ENCODE measurements around the gene OCEL1. TPM values are rescaled to one million over a fixed set of nuclear protein-coding genes. Genes with fewer than 3 reads are reported as not detected.
A peak's percentile ranks its signal among the peaks of the same experiment; 100 is the strongest.
"Not testable (repeated sequence)": the region's sequence is repeated elsewhere in the genome, so short reads cannot be mapped to it uniquely, and the experiment has no call there.

The OCEL1 gene
- total RNA-seq, 5 donors from 2014 or later (not counting 1 experiment from before 2014, with no cell fraction given) = 21.5 to 33.3 (median 23.0) TPM

DNA sequence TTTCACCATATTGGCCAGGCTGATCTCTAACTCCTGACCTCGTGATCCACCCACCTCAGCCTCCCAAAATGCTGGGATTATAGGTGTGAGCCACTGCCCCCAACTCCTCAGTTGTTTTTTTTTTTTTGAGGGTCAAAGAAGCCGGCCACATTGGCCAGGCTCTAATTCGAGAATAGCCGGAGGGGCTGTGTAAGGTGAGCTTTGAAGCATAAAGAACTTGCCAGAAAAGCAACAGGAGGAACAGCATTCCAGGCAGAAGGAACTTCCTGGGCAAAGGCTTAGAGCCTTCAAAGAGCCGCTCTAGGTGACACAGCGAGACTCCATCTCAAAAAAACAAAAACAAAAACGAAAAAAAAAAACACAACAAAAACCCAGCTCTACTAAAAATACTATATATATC is 40.0 kb downstream of the OCEL1 start:
- ChIA-PET CTCF (interaction anchor here in 1 of 2 donors (0.7 to 2.1 kb wide), 5 partner anchors 27 to 544 kb away, joined by 3 to 20 read pairs (median 4); partner anchors contain the start of genes DDA1 and OCEL1), POLR2A (interaction anchor here in 1 of 2 donors (0.6 kb wide), 2 partner anchors 15 to 1294 kb away, joined by 3 to 5 read pairs; no protein-coding TSS in a partner anchor)
- H3K27ac Mint-ChIP-seq = no peak overlapping the region
- no peaks in the 10 kb centered on the region for H3K27me3 ChIP-seq (replicated peaks in 1 of 2; ENCODE audit: control insufficient read depth in 2 of 2, extremely low read depth in 1 of 2, insufficient read depth in 2 of 2, low read length in 1 of 2)
- ATAC-seq (replicated peaks in 1 of 4) = no peak
- no peak overlapping the region for H3K4me3 Mint-ChIP-seq
- peaks cover 23 to 31% (median 26%) of the 10 kb centered on the region in 3 donors for H3K4me1 Mint-ChIP-seq
- peaks cover 4% of the 10 kb centered on the region for H3K36me3 Mint-ChIP-seq
- WGBS (ENCODE audit: insufficient coverage) = no CpG with 5 or more reads among the region's 7 CpGs
- no peaks in the 10 kb centered on the region for H3K27me3 Mint-ChIP-seq
- H3K4me3 ChIP-seq (ENCODE audit: control insufficient read depth in 1 of 2, extremely low read depth in 1 of 2, low read length in 1 of 2) = no peak overlapping the region
- DNase-seq = no peak
- H3K9me3 Mint-ChIP-seq = no peaks in the 10 kb centered on the region
- H3K4me1 ChIP-seq (ENCODE audit: control insufficient read depth in 1 of 2, extremely low read depth in 1 of 2, insufficient read depth in 2 of 2, low read length in 2 of 2) = peaks cover 15 to 33% of the 10 kb centered on the region in 2 experiments
- H3K36me3 ChIP-seq (ENCODE audit: control insufficient read depth in 2 of 2, extremely low read depth in 1 of 2, insufficient read depth in 1 of 2, low read length in 1 of 2) = peaks cover 0 to 15% of the 10 kb centered on the region in 2 donors
- no peaks in the 10 kb centered on the region for H3K9me3 ChIP-seq
- H3K27ac ChIP-seq (ENCODE audit: low read length) = no peak overlapping the region

GRCh38 chr19:17266589-17266974 is 40.6 kb downstream of the OCEL1 start:
- Histone ChIP-seq H3K27ac (ENCODE audit: low read length) (peak overlapping the region; percentile 59), H3K27me3 (replicated peaks in 1 of 2; ENCODE audit: control insufficient read depth in 2 of 2, extremely low read depth in 1 of 2, insufficient read depth in 2 of 2, low read length in 1 of 2) (no peaks in the 10 kb centered on the region), H3K36me3 (ENCODE audit: control insufficient read depth in 2 of 2, extremely low read depth in 1 of 2, insufficient read depth in 1 of 2, low read length in 1 of 2) (peaks cover 0 to 20% of the 10 kb centered on the region in 2 donors), H3K4me1 (ENCODE audit: control insufficient read depth in 1 of 2, extremely low read depth in 1 of 2, insufficient read depth in 2 of 2, low read length in 2 of 2) (peaks cover 15 to 31% of the 10 kb centered on the region in 2 experiments), H3K4me3 (ENCODE audit: control insufficient read depth in 1 of 2, extremely low read depth in 1 of 2, low read length in 1 of 2) (peak overlapping the region in 1 of 2 donors; percentile 23), H3K9me3 (no peaks in the 10 kb centered on the region)
- Mint-ChIP-seq H3K4me1 (peaks cover 23 to 30% (median 25%) of the 10 kb centered on the region in 3 donors), H3K36me3 (peaks cover 8% of the 10 kb centered on the region), H3K27ac (peak overlapping the region; percentile 62 to 90), H3K4me3 (peak overlapping the region; percentile 80 to 89 (median 85)), H3K27me3 (no peaks in the 10 kb centered on the region), H3K9me3 (no peaks in the 10 kb centered on the region)
- POLR2A ChIA-PET = interaction anchor here (0.6 to 1.1 kb wide), 10 partner anchors 8 to 1293 kb away, joined by 3 to 7 read pairs (median 4); partner anchors contain the start of genes DDA1 (in 1 of the 2), HAUS8 (in 1 of the 2), MRPL34 (in 1 of the 2) and MVB12A (in 1 of the 2)
- ATAC-seq (replicated peaks in 1 of 4) (no peak), DNase-seq (no peak)
- CTCF ChIA-PET = interaction anchor here (0.5 to 2.1 kb wide), 15 partner anchors 9 to 593 kb away, joined by 3 to 20 read pairs (median 4); partner anchors contain the start of genes ANKLE1 (in 1 of the 2), DDA1 (in 1 of the 2), MVB12A (in 1 of the 2) and OCEL1 (in 1 of the 2)
- WGBS (ENCODE audit: insufficient coverage) = 35% methylated on average over 7 of the region's 12 CpGs

- peak within 1 kb of the TSS; percentile 67 to 96 for H3K4me3 ChIP-seq (ENCODE audit: control insufficient read depth in 1 of 2, extremely low read depth in 1 of 2, low read length in 1 of 2)
- H3K36me3 Mint-ChIP-seq = peaks cover 9% of the 10 kb centered on the region
- H3K27me3 ChIP-seq (replicated peaks in 1 of 2; ENCODE audit: control insufficient read depth in 2 of 2, extremely low read depth in 1 of 2, insufficient read depth in 2 of 2, low read length in 1 of 2) = no peaks in the 10 kb centered on the region
- CTCF ChIA-PET = interaction anchor here (0.5 to 2.1 kb wide), 17 partner anchors 10 to 592 kb away, joined by 3 to 20 read pairs (median 3); partner anchors contain the start of genes ANKLE1 (in 1 of the 2), DDA1 (in 1 of the 2), MVB12A (in 1 of the 2) and OCEL1 (in 1 of the 2)
- no peaks in the 10 kb centered on the region for H3K27me3 Mint-ChIP-seq
- peak within 1 kb of the TSS; percentile 62 to 90 for H3K27ac Mint-ChIP-seq
- ATAC-seq (replicated peaks in 1 of 4) (peak; percentile 92 to 97 (median 96)), DNase-seq (peak; percentile 80 to 99 (median 96))
- 0% methylated on average over 14 of the region's 27 CpGs for WGBS (ENCODE audit: insufficient coverage)
- H3K9me3 ChIP-seq = no peaks in the 10 kb centered on the region
- peaks cover 23 to 30% (median 25%) of the 10 kb centered on the region in 3 donors for H3K4me1 Mint-ChIP-seq
- peaks cover 3 to 26% of the 10 kb centered on the region in 2 donors for H3K36me3 ChIP-seq (ENCODE audit: control insufficient read depth in 2 of 2, extremely low read depth in 1 of 2, insufficient read depth in 1 of 2, low read length in 1 of 2)
- H3K4me3 Mint-ChIP-seq = peak within 1 kb of the TSS; percentile 80 to 89 (median 85)
- peak within 1 kb of the TSS; percentile 59 for H3K27ac ChIP-seq (ENCODE audit: low read length)
- H3K4me1 ChIP-seq (ENCODE audit: control insufficient read depth in 1 of 2, extremely low read depth in 1 of 2, insufficient read depth in 2 of 2, low read length in 2 of 2) = peaks cover 15 to 31% of the 10 kb centered on the region in 2 experiments
- no peaks in the 10 kb centered on the region for H3K9me3 Mint-ChIP-seq
- POLR2A ChIA-PET = interaction anchor here (0.6 to 1.1 kb wide), 8 partner anchors 8 to 192 kb away, joined by 3 to 7 read pairs (median 4); partner anchors contain the start of genes DDA1 (in 1 of the 2), HAUS8 (in 1 of the 2), MRPL34 (in 1 of the 2) and MVB12A (in 1 of the 2)
These were observed 41.2 kb downstream of the OCEL1 start, which contains the start of gene BABAM1 for GRCh38 chr19:17266975-17267788. TSS of gene BABAM1 (plus strand) at chr19:17267443. CDS start at chr19:17268807, 1,364 bp downstream.

- 95% methylated on average over 12 of the region's 13 CpGs for WGBS (ENCODE audit: insufficient coverage)
- H3K9me3 Mint-ChIP-seq = no peaks in the 10 kb centered on the region
- Histone ChIP-seq H3K27ac (ENCODE audit: low read length) (no peak overlapping the region), H3K4me3 (ENCODE audit: control insufficient read depth in 1 of 2, extremely low read depth in 1 of 2, low read length in 1 of 2) (no peak overlapping the region), H3K36me3 (ENCODE audit: control insufficient read depth in 2 of 2, extremely low read depth in 1 of 2, insufficient read depth in 1 of 2, low read length in 1 of 2) (peaks cover 3 to 32% of the 10 kb centered on the region in 2 donors), H3K27me3 (replicated peaks in 1 of 2; ENCODE audit: control insufficient read depth in 2 of 2, extremely low read depth in 1 of 2, insufficient read depth in 2 of 2, low read length in 1 of 2) (no peaks in the 10 kb centered on the region), H3K4me1 (ENCODE audit: control insufficient read depth in 1 of 2, extremely low read depth in 1 of 2, insufficient read depth in 2 of 2, low read length in 2 of 2) (peaks cover 15 to 31% of the 10 kb centered on the region in 2 experiments), H3K9me3 (no peaks in the 10 kb centered on the region)
- peaks cover 23 to 30% (median 25%) of the 10 kb centered on the region in 3 donors for H3K4me1 Mint-ChIP-seq
- peak overlapping the region; percentile 50 to 80 (median 61) for H3K4me3 Mint-ChIP-seq
- H3K27ac Mint-ChIP-seq = no peak overlapping the region
- CTCF ChIA-PET = no interaction called here
- peaks cover 10% of the 10 kb centered on the region for H3K36me3 Mint-ChIP-seq
- POLR2A ChIA-PET = no interaction called here
- no peaks in the 10 kb centered on the region for H3K27me3 Mint-ChIP-seq
- DNase-seq (no peak), ATAC-seq (replicated peaks in 1 of 4) (no peak)
These were observed 42.7 kb downstream of the OCEL1 start for GRCh38 chr19:17268754-17269153.

GRCh38 chr19:17274892-17275291 is 48.9 kb downstream of the OCEL1 start:
- DNase-seq; H3K9me3 ChIP-seq; H3K4me1 ChIP-seq (ENCODE audit: control insufficient read depth in 1 of 2, extremely low read depth in 1 of 2, insufficient read depth in 2 of 2, low read length in 2 of 2); POLR2A ChIA-PET; H3K27ac Mint-ChIP-seq; H3K27me3 Mint-ChIP-seq; ATAC-seq (replicated peaks in 1 of 4); H3K9me3 Mint-ChIP-seq; H3K4me3 Mint-ChIP-seq; H3K4me1 Mint-ChIP-seq; H3K27ac ChIP-seq (ENCODE audit: low read length); CTCF ChIA-PET; H3K27me3 ChIP-seq (replicated peaks in 1 of 2; ENCODE audit: control insufficient read depth in 2 of 2, extremely low read depth in 1 of 2, insufficient read depth in 2 of 2, low read length in 1 of 2); H3K4me3 ChIP-seq (ENCODE audit: control insufficient read depth in 1 of 2, extremely low read depth in 1 of 2, low read length in 1 of 2): not testable (repeated sequence)
- H3K36me3 Mint-ChIP-seq = peaks cover 25% of the 10 kb centered on the region
- no CpG with 5 or more reads among the region's 3 CpGs for whole genome bisulfite sequencing (ENCODE audit: insufficient coverage)
- H3K36me3 ChIP-seq (ENCODE audit: control insufficient read depth in 2 of 2, extremely low read depth in 1 of 2, insufficient read depth in 1 of 2, low read length in 1 of 2) = peaks cover 12 to 70% of the 10 kb centered on the region in 2 donors

Data from T-cell (primary cell).